ENCODE measurements around the gene PPP1CA. TPM values are rescaled to one million over a fixed set of nuclear protein-coding genes. Genes with fewer than 3 reads are reported as not detected.
A peak's percentile ranks its signal among the peaks of the same experiment; 100 is the strongest.

The PPP1CA gene
- total RNA-seq, 2 donors from 2014 or later: 133 to 146 TPM

DNA sequence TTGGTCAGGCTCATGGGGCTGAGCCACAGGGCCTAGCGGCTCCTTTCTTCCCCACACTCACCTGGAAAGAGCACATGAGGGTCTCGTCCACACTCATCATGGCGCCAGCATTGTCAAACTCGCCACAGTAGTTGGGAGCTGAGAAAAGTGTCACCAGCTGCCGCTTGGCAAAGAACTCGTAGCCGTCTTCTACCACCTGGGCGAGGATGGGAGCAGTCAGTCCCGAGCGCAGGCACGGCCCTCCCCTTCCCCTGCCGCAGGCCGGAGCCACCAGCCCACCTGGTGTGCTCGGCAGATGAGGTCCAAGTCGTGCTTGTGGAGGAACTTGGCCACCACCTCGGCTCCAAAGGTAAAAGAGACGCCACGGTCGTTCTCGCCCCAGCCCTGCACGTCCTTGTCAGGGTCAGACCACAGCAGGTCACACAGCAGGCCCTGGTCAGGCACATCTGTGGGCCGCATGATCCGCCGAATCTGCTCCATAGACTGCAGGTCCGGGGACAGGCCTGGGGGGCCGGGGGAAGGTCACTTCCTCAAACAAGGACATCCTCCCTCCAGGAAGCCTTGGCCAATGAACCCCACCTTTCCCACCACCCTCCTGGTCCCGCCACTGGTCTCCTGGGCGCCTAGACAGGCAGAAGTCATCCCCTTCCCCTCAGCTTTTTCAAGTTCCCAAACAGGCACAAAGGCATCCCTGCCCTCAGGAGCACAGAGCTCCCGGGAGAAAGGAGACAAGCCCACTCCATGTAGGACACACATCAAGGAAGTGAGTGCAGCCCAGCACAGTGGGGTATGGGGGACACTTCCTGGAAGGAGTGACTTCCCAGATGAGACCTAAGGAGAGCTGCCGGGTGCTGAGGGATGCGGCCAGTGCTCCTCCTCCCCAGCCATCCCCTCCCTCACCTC is 2.7 kb downstream of the PPP1CA start:
- no peak for ATAC-seq
- Mint-ChIP-seq H3K27ac (peak overlapping the region; percentile 94), H3K27me3 (no peaks in the 10 kb centered on the region), H3K4me1 (peaks cover 26% of the 10 kb centered on the region), H3K36me3 (ENCODE audit: low read depth) (peaks cover 3% of the 10 kb centered on the region), H3K4me3 (peak overlapping the region; percentile 67)
- no peak for DNase-seq
- no peaks in the 10 kb centered on the region for H3K9me3 ChIP-seq (ENCODE audit: control insufficient read depth, low read length, poor library complexity, severe bottlenecking)

DNA sequence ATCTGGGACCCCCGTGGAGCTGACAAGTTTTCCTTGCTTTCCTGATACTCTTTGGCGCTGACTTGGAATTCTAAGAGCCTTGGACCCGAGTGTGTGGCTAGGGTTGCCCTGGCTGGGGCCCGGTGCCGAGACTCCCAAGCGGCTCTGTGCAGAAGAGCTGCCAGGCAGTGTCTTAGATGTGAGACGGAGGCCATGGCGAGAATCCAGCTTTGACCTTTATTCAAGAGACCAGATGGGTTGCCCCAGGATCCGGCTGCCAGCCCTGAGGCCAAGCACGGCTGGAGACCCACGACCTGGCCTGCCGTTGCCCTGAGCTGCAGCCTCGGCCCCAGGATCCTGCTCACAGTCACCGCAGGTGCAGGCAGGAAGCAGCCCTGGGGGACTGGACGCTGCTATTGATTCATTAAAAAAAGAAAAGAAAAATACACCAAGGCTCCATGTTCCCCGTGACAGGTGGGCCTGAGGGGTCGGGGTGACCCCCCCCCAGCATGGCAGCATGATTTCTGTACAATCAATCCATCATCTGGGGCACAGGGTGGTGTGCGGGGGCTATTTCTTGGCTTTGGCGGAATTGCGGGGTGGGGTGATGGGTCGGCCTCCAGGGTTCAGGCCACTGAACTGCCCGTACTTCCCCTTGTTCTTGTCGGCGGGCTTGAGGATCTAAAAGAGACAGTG is 3.5 kb downstream of the PPP1CA start:
- H3K4me3 Mint-ChIP-seq: peak overlapping the region; percentile 59
- ATAC-seq: no peak
- H3K36me3 Mint-ChIP-seq (ENCODE audit: low read depth): peaks cover 3% of the 10 kb centered on the region

DNA sequence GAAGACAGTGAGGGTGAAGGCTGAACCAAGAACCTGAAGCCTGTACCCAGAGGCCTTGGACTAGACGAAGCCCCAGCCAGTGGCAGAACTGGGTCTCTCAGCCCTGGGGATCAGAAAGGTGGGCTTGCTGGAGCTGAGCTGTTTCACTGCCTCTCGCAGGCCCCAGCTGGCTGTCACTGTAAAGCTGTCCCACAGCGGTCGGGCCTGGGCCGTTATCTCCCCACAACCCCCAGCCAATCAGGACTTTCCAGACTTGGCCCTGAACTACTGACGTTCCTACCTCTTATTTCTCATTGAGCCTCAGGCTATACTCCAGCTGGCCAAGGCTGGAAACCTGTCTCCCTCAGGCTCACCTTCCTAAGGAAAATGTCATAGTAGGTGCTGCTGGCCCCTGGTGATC is 4.1 kb downstream of the PPP1CA start:
- DNase-seq (no peak), ATAC-seq (no peak)
- Mint-ChIP-seq H3K27ac (peak overlapping the region; percentile 94), H3K27me3 (no peaks in the 10 kb centered on the region), H3K4me3 (peak overlapping the region; percentile 59), H3K36me3 (ENCODE audit: low read depth) (peaks cover 3% of the 10 kb centered on the region), H3K4me1 (peaks cover 27% of the 10 kb centered on the region)
- no peaks in the 10 kb centered on the region for H3K9me3 ChIP-seq (ENCODE audit: control insufficient read depth, low read length, poor library complexity, severe bottlenecking)

More for the DNA sequence above, 3.5 kb downstream of the PPP1CA start:
- no peak for DNase-seq
- peak overlapping the region; percentile 94 for H3K27ac Mint-ChIP-seq
- peaks cover 24% of the 10 kb centered on the region for H3K4me1 Mint-ChIP-seq
- no peaks in the 10 kb centered on the region for H3K9me3 ChIP-seq (ENCODE audit: control insufficient read depth, low read length, poor library complexity, severe bottlenecking)
- H3K27me3 Mint-ChIP-seq: no peaks in the 10 kb centered on the region

DNA sequence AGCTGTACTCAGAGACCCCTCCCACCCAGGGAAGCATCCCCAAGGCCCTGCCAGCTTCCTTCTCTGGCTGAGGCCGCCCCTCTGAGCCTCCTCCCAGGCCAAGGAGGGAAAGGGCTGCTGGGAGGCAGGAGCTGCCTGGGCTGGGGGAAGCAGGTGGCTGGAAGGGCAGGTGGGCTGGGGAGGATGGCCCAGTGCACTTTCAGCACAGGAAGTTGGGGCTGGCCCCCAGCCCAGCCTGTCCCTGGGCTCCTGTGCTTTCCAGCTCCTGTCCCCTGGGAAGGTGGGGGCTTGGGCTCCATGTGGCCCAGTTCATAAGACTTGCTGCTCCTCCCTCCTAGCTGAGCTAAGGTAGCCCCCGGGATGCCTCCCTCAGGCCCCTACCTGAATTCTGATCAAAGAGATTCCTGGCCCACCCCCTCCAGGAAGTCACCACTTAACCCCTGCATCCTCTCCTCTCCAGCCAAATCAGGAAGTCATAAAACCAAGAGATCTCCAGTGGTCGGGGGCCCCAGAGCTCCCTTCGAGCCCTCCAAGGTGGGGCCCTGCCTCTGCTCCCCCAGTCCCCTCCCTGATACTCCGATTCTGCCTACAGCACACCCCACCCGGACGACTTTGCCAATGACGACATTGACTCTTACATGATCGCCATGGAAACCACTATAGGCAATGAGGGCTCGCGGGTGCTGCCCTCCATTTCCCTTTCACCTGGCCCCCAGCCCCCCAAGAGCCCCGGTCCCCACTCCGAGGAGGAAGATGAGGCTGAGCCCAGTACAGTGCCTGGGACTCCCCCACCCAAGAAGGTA is 4.9 kb downstream of the PPP1CA start:
- peaks cover 29% of the 10 kb centered on the region for H3K4me1 Mint-ChIP-seq
- DNase-seq: no peak
- no peak for ATAC-seq
- H3K36me3 Mint-ChIP-seq (ENCODE audit: low read depth): peaks cover 3% of the 10 kb centered on the region
- peak overlapping the region; percentile 78 for H3K4me3 Mint-ChIP-seq
- no peaks in the 10 kb centered on the region for H3K27me3 Mint-ChIP-seq
- no peaks in the 10 kb centered on the region for H3K9me3 ChIP-seq (ENCODE audit: control insufficient read depth, low read length, poor library complexity, severe bottlenecking)
- H3K27ac Mint-ChIP-seq: peak overlapping the region; percentile 94

DNA sequence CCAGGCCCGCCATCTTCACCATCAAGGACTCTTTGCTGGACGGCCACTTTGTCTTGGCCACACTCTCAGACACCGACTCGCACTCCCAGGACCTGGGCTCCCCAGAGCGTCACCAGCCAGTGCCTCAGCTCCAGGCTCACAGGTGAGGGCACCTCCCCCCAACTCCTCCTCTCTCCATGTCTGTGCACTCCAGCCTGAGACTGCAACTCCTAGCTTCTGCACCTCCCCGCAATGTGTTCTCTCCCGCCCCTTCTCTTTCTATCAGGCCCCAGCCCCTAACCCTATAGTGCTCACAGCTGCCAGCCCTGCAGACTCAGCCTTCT is 5.4 kb downstream of the PPP1CA start:
- Mint-ChIP-seq H3K4me1 (peaks cover 31% of the 10 kb centered on the region), H3K36me3 (ENCODE audit: low read depth) (peaks cover 3% of the 10 kb centered on the region), H3K4me3 (peak overlapping the region; percentile 19), H3K27me3 (no peaks in the 10 kb centered on the region), H3K27ac (no peak overlapping the region)
- no peaks in the 10 kb centered on the region for H3K9me3 ChIP-seq (ENCODE audit: control insufficient read depth, low read length, poor library complexity, severe bottlenecking)
- no peak for DNase-seq
- ATAC-seq: no peak

DNA sequence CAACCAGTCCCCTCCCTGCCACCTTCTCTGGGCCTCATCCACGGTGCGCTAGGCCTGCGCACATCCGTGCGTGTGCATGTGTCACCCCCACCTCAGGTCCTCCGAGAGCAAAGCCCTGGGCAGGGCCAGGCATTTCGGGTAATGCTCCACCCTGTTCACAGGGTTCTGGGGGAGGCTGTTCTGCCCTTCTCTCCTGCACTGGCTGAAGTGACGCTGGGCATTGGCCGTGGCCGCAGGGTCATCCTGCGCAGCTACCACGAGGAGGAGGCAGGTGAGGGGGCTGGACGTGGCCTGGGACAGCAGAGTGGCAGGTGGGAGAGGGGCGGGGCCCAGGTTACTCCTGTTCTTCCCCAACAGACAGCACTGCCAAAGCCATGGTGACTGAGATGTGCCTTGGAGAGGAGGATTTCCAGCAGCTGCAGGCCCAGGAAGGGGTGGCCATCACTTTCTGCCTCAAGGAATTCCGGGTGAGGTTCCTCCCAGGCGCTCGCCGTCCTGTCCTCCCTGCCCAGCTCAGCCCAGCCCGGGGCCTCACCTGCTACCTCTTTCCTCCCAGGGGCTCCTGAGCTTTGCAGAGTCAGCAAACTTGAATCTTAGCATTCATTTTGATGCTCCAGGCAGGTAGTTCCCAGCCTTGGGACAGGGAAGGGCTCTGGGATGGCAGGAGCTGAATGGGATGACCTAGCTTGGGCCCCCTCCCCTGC is 6.0 kb downstream of the PPP1CA start:
- no peak for ATAC-seq
- Mint-ChIP-seq H3K36me3 (ENCODE audit: low read depth) (peaks cover 3% of the 10 kb centered on the region), H3K27ac (no peak overlapping the region), H3K4me1 (peaks cover 33% of the 10 kb centered on the region), H3K4me3 (peak overlapping the region; percentile 19), H3K27me3 (no peaks in the 10 kb centered on the region)
- no peak for DNase-seq
- no peaks in the 10 kb centered on the region for H3K9me3 ChIP-seq (ENCODE audit: control insufficient read depth, low read length, poor library complexity, severe bottlenecking)

DNA sequence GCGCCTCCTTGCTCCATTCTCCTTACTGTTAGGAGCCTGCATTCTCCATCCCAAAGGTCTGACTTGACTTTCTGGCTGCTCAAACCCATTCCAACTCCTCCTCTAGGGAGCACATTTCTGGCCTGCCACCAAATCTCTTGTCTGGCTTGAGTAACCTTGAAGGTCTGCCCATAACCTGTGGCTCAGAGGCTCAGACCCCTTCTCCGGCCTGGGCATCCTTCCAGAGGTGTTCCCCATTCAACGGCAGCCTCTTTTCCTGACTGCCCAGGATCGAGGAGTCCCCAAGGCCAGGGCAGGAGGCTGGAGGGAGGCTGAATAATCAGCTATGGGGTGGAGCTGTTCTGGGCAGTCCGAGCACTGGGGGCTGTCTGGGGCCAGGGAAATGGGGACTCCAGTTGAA is 7.7 kb downstream of the PPP1CA start:
- Mint-ChIP-seq H3K27me3 (no peaks in the 10 kb centered on the region), H3K27ac (no peak overlapping the region), H3K4me3 (peak overlapping the region; percentile 88), H3K4me1 (peaks cover 38% of the 10 kb centered on the region), H3K36me3 (ENCODE audit: low read depth) (peaks cover 3% of the 10 kb centered on the region)
- no peaks in the 10 kb centered on the region for H3K9me3 ChIP-seq (ENCODE audit: control insufficient read depth, low read length, poor library complexity, severe bottlenecking)
- DNase-seq (no peak), ATAC-seq (no peak)

DNA sequence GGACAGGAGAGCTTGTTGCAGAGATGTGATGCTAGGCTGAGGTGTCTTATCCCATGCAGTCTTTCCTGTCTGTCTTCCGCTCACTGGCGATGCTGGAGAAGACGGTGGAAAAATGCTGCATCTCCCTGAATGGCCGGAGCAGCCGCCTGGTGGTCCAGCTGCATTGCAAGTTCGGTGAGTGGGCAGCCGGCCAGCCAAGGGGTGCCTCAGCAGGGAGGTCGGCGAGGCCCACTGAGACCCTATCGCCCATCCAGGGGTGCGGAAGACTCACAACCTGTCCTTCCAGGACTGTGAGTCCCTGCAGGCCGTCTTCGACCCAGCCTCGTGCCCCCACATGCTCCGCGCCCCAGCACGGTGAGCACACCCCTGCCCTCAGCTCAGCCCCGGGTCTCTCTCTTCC is 8.2 kb downstream of the PPP1CA start:
- ATAC-seq (no peak), DNase-seq (no peak)
- Mint-ChIP-seq H3K27ac (no peak overlapping the region), H3K36me3 (ENCODE audit: low read depth) (peaks cover 3% of the 10 kb centered on the region), H3K27me3 (no peaks in the 10 kb centered on the region), H3K4me1 (peaks cover 38% of the 10 kb centered on the region), H3K4me3 (peak overlapping the region; percentile 88)
- H3K9me3 ChIP-seq (ENCODE audit: control insufficient read depth, low read length, poor library complexity, severe bottlenecking): no peaks in the 10 kb centered on the region

DNA sequence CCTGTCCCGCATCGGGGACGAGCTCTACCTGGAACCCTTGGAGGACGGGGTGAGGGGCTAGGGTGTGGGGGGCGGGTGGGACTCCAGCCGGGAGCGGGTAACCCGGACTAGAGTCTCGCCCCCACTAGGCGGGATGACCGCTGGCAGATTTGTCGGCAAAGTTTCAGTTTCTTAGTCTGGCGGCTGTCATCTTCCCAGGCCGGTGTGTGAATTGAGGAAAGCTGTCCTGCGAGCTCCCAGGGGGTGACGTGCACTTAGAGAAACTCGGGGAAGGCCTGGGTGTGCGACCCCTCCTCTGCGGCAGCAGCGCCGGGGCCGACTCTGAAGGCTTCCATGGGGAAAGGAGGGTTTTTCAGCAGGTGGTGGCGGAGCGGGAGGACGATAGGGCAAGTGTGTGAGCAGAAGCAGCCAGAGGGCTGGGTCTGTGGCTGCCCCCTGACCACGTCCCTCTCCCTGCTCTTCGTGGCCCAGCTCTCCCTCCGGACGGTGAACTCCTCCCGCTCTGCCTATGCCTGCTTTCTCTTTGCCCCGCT is 9.4 kb downstream of the PPP1CA start:
- DNase-seq (no peak), ATAC-seq (peak; percentile 13)
- no peaks in the 10 kb centered on the region for H3K27me3 Mint-ChIP-seq
- peak overlapping the region; percentile 88 for H3K4me3 Mint-ChIP-seq
- peaks cover 34% of the 10 kb centered on the region for H3K4me1 Mint-ChIP-seq
- no peaks in the 10 kb centered on the region for H3K9me3 ChIP-seq (ENCODE audit: control insufficient read depth, low read length, poor library complexity, severe bottlenecking)
- peaks cover 3% of the 10 kb centered on the region for H3K36me3 Mint-ChIP-seq (ENCODE audit: low read depth)
- no peak overlapping the region for H3K27ac Mint-ChIP-seq

DNA sequence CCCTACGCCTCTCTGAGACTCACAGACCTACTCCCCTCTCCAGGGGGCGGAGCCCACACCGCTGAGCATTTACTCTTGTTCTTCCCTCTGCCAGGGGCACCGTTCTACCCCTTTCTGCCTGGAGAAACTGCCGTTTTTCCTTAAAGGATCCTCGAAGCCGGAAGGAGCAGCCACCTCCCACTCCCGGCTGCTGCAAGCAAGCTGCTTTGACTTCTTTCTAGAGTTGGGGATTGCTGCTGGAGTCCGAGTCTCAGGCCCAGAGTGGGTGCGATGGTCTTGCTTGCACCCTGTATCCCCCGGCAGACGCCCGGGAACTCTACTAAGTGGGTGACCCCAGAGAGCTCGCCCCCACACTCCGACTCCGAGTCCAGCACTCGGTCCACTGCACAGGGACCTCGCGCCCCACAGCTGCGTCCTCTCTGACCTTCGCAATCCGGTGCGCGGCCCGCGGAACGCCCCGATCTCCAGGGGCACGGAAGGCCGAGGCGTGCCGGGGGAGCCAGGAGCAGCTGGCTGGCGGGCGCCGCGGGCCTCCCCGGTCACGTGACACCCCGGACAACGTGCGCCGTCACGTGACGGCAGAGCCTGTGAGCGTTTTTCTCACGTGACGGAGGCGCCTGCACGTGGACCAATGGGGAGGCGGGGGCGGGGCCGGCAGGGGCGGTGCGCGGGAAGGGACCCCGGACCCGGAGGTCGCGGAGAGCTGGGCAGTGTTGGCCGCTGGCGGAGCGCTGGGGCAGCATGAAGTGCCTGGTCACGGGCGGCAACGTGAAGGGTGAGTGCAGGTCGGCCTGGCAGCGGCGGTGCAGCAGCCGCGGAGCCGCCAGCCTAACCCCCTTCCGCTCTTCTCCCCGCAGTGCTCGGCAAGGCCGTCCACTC is 10.1 kb downstream of the PPP1CA start, which contains the start of gene RAD9A:
RAD9A (plus strand) TSS at position 683 of the 879 bp plus-strand sequence; CDS start at position 742, 59 bp downstream.
- DNase-seq (peak; percentile 84 to 95 (median 90)), ATAC-seq (peak; percentile 85)
- no peaks in the 10 kb centered on the region for H3K9me3 ChIP-seq (ENCODE audit: control insufficient read depth, low read length, poor library complexity, severe bottlenecking)
- Mint-ChIP-seq H3K4me1 (peaks cover 31% of the 10 kb centered on the region), H3K27ac (peak within 1 kb of the TSS; percentile 78), H3K36me3 (ENCODE audit: low read depth) (peaks cover 3% of the 10 kb centered on the region), H3K4me3 (peak within 1 kb of the TSS; percentile 88), H3K27me3 (no peaks in the 10 kb centered on the region)

DNA sequence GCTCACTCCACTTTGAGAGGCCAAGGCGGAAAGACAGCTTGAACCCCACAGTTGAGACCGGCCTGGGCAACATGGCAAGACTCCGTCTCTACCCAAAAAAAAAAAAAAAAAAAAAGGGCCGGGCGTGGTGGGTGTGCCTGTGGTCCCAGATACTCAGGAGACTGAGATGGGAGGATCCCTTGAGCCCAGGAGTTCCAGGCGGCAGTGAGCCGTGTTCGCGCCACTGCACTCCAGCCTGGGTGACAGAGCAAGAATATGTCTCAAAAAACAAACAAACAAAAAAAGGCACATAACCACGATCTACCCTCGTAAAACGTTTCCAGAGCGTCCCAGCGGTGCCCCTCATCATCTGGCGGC is 10.7 kb downstream of the PPP1CA start:
- H3K9me3 ChIP-seq (ENCODE audit: control insufficient read depth, low read length, poor library complexity, severe bottlenecking): no peaks in the 10 kb centered on the region
- no peak for DNase-seq
- peak overlapping the region; percentile 78 for H3K27ac Mint-ChIP-seq
- H3K4me1 Mint-ChIP-seq: peaks cover 28% of the 10 kb centered on the region
- no peaks in the 10 kb centered on the region for H3K27me3 Mint-ChIP-seq
- peak overlapping the region; percentile 88 for H3K4me3 Mint-ChIP-seq
- no peak for ATAC-seq
- peaks cover 3% of the 10 kb centered on the region for H3K36me3 Mint-ChIP-seq (ENCODE audit: low read depth)

DNA sequence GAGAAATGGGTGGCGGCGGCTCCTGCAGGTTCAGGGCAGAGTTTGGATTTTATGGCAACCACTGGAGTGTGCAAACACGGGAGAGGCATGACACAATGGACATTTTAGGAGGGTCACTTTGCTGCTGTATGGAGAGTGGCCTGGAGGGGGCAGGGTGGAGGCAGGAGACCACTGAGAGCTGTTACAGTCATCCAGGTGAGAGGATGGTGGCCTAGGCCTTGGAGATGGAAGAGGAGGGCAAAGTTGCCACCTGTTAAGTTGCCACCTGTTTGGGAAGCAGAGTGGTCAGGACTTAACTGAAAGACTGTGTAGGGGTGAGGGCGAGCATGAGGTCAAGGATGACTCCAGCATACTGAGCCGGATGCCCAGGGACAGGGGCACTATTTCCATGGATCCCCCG is 12.2 kb downstream of the PPP1CA start:
- ATAC-seq (peak; percentile 43), DNase-seq (no peak)
- peaks cover 28% of the 10 kb centered on the region for H3K4me1 Mint-ChIP-seq
- H3K4me3 Mint-ChIP-seq: peak overlapping the region; percentile 90
- H3K27ac Mint-ChIP-seq: peak overlapping the region; percentile 82
- no peaks in the 10 kb centered on the region for H3K9me3 ChIP-seq (ENCODE audit: control insufficient read depth, low read length, poor library complexity, severe bottlenecking)
- H3K36me3 Mint-ChIP-seq (ENCODE audit: low read depth): peaks cover 3% of the 10 kb centered on the region
- no peaks in the 10 kb centered on the region for H3K27me3 Mint-ChIP-seq
